Neural cell (in vitro differentiated cells): ENCODE measurements around the gene NCOA7.

Experiments used
- CTCF ChIP-seq: fragments of 450-650 bp; IDR thresholded peaks from 2 replicates; pipeline ENCODE4 v1.5.1; 2014; ENCODE audit warnings: antibody characterized with exemption, mild to moderate bottlenecking, moderate library complexity; ENCODE audit not compliant: poor library complexity, severe bottlenecking
- EZH2 ChIP-seq: fragments of 200-600, 300-800 bp; shearing (Covaris generic), sonication (generic); IDR thresholded peaks from 2 replicates; pipeline ENCODE4 v1.6.1; 2014; ENCODE audit warnings: antibody characterized with exemption, low read length, borderline replicate concordance, mild to moderate bottlenecking; ENCODE audit not compliant: insufficient read depth, poor library complexity, severe bottlenecking
- MXI1 ChIP-seq: fragments of 450-650 bp; conservative IDR thresholded peaks from 2 replicates; pipeline ENCODE4 v1.6.1; 2014; ENCODE audit warnings: antibody characterized with exemption, mild to moderate bottlenecking; ENCODE audit not compliant: poor library complexity, severe bottlenecking
- POLR2AphosphoS5 ChIP-seq: IDR thresholded peaks from 2 replicates; pipeline ENCODE4 v1.6.1; 2012
- TAF1 ChIP-seq: IDR thresholded peaks from 2 replicates; pipeline ENCODE4 v1.6.1; 2012; ENCODE audit warnings: low read depth

GRCh38 chr6:125812394-125813292 is 21.9 kb downstream of the NCOA7 start:
- TF ChIP-seq CTCF = no peak
- no peak for TF ChIP-seq MXI1
- no peak for TF ChIP-seq POLR2AphosphoS5
- no peak for TF ChIP-seq TAF1
- no peak for TF ChIP-seq EZH2
